ENCODE results near the gene TES.

TES gene

DNA sequence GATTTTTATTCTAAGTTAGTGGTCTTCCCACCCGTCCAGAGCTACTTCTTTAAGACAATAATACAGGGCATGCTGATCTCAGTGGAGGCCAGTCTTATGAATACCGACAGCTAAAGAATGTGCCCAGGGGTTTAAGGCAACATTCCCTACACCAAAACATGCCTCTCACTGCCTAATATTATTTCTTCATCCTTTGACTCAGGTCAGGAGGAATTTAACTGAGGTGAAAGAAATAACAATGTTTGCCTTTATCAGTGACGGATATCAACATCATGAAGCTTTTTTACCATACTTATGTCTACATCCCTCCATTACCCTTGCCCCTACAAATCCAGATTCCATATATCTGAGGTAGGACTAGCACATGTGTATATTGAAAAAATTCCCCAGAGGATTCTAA is 33.3 kb upstream of the TES start:
- H3K36me3 ChIP-seq (ENCODE audit: low read depth) = no peaks in the 10 kb centered on the region
- TF ChIP-seq, protein P1, sequence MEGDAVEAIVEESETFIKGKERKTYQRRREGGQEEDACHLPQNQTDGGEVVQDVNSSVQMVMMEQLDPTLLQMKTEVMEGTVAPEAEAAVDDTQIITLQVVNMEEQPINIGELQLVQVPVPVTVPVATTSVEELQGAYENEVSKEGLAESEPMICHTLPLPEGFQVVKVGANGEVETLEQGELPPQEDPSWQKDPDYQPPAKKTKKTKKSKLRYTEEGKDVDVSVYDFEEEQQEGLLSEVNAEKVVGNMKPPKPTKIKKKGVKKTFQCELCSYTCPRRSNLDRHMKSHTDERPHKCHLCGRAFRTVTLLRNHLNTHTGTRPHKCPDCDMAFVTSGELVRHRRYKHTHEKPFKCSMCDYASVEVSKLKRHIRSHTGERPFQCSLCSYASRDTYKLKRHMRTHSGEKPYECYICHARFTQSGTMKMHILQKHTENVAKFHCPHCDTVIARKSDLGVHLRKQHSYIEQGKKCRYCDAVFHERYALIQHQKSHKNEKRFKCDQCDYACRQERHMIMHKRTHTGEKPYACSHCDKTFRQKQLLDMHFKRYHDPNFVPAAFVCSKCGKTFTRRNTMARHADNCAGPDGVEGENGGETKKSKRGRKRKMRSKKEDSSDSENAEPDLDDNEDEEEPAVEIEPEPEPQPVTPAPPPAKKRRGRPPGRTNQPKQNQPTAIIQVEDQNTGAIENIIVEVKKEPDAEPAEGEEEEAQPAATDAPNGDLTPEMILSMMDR (IDR thresholded peaks at IDR 0.05; ENCODE audit: poor library complexity, severe bottlenecking) = no peak
- H3K27me3 ChIP-seq (ENCODE audit: insufficient read depth, poor library complexity, severe bottlenecking) = no peaks in the 10 kb centered on the region
- peaks cover 22% of the 10 kb centered on the region for H3K4me1 ChIP-seq (ENCODE audit: insufficient read depth, poor library complexity, severe bottlenecking)
- ATAC-seq (ENCODE audit: low read depth) = peak; percentile 94
- H3K4me3 ChIP-seq (ENCODE audit: severe bottlenecking) = no peak overlapping the region
- no peak for DNase-seq (ENCODE audit: low spot score)
- peak overlapping the region; percentile 58 for H3K27ac ChIP-seq (ENCODE audit: poor library complexity, severe bottlenecking)
- H3K9me3 ChIP-seq (ENCODE audit: severe bottlenecking) = no peaks in the 10 kb centered on the region

DNA sequence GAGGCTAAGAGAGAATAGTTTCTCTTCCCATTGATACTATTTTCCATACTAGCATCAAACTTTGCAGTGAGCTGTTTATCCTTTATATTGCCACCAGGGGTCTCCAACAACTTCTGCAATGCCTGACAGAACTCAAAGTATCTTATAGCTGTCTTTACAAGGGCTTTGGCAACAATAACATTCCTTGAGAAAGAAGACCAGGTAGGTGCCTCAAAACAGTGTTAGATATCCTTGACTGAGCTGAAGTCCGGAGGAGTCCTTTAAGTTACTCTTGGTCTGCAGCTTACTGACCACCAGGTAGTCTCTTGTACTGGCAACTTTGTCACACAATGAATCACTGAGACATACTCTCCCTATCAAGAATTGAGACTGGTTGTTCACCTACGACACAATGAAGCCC is 30.0 kb upstream of the TES start:
- H3K27ac ChIP-seq (ENCODE audit: poor library complexity, severe bottlenecking) = no peak overlapping the region
- peaks cover 8% of the 10 kb centered on the region for H3K9me3 ChIP-seq (ENCODE audit: severe bottlenecking)
- no peaks in the 10 kb centered on the region for H3K36me3 ChIP-seq (ENCODE audit: low read depth)
- H3K27me3 ChIP-seq (ENCODE audit: insufficient read depth, poor library complexity, severe bottlenecking) = no peaks in the 10 kb centered on the region
- H3K4me1 ChIP-seq (ENCODE audit: insufficient read depth, poor library complexity, severe bottlenecking) = peaks cover 15% of the 10 kb centered on the region
- TF ChIP-seq, protein P1 (IDR thresholded peaks at IDR 0.05; ENCODE audit: poor library complexity, severe bottlenecking) = peak; percentile 92
- DNase-seq (ENCODE audit: low spot score) (no peak), ATAC-seq (ENCODE audit: low read depth) (peak; percentile 54)
- no peak overlapping the region for H3K4me3 ChIP-seq (ENCODE audit: severe bottlenecking)

DNA sequence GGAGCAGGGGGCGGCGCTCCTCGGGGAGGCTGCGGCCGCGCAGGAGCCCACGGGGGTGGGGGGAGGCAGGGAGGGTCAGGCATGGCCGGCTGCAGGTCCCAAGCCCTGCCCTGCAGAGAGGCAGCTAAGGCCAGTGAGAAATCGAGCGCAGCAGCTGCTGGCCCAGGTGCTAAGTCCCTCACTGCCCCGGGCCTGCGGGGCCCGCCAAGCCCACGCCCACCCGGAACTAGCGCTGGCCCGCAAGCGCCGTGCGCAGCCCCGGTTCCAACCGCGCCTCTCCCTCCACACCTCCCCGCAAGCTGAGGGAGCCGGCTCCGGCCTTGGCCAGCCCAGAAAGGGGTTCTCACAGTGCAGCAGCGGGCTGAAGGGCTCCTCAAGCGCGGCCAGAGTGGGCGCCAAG is 28.3 kb upstream of the TES start:
- H3K27ac ChIP-seq (ENCODE audit: poor library complexity, severe bottlenecking) = no peak overlapping the region
- no peak for ATAC-seq (ENCODE audit: low read depth)
- H3K4me3 ChIP-seq (ENCODE audit: severe bottlenecking) = no peak overlapping the region
- no peak for DNase-seq (ENCODE audit: low spot score)
- H3K4me1 ChIP-seq (ENCODE audit: insufficient read depth, poor library complexity, severe bottlenecking) = peaks cover 6% of the 10 kb centered on the region
- H3K27me3 ChIP-seq (ENCODE audit: insufficient read depth, poor library complexity, severe bottlenecking) = no peaks in the 10 kb centered on the region
- TF ChIP-seq, protein P1 (IDR thresholded peaks at IDR 0.05; ENCODE audit: poor library complexity, severe bottlenecking) = no peak
- peaks cover 8% of the 10 kb centered on the region for H3K9me3 ChIP-seq (ENCODE audit: severe bottlenecking)
- H3K36me3 ChIP-seq (ENCODE audit: low read depth) = no peaks in the 10 kb centered on the region

DNA sequence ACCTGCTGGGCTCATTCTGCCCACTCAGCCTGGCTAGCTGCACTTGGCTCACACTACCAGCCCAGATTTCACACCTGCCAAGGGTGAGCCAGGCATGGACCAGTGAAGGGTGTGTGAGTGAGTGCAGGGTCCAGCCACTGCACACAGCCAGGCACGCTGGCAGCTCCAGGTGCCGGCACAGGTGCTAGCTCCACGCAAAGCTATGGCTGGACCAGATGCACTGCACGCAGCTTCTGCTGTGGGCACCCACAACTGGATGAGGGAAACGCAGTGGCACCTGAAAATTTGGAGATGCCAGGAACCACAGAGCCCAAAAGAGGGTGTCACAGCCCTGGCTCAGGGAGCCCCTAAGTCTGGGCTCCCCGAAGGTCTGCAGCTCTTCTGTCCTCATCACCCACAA is 24.9 kb upstream of the TES start:
- peak; percentile 35 for DNase-seq (ENCODE audit: low spot score)
- H3K9me3 ChIP-seq (ENCODE audit: severe bottlenecking) = peaks cover 8% of the 10 kb centered on the region
- TF ChIP-seq, protein P1 (IDR thresholded peaks at IDR 0.05; ENCODE audit: poor library complexity, severe bottlenecking) = no peak

DNA sequence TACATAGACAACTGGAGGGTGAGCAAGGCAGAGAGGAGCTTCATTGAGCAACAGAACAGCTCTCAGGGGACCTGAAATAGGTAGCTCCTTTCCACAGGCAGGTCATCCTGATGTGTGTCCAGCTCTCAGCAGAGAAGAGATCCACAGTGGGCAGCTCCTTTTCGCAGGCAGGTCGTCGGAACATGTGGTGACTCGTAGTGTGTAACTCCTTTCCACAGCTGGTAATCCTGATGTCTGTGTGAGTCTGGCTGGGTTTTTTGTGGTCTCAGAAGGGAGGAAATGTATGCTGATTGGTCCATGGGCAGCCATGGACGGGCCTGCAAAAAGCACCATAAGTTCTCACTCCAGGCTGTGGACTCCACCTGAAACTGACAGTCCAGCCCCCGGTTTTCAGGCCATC is 24.4 kb upstream of the TES start:
- Histone ChIP-seq H3K4me3 (ENCODE audit: severe bottlenecking) (no peak overlapping the region), H3K4me1 (ENCODE audit: insufficient read depth, poor library complexity, severe bottlenecking) (no peaks in the 10 kb centered on the region), H3K27ac (ENCODE audit: poor library complexity, severe bottlenecking) (no peak overlapping the region), H3K36me3 (ENCODE audit: low read depth) (no peaks in the 10 kb centered on the region), H3K9me3 (ENCODE audit: severe bottlenecking) (peaks cover 8% of the 10 kb centered on the region), H3K27me3 (ENCODE audit: insufficient read depth, poor library complexity, severe bottlenecking) (no peaks in the 10 kb centered on the region)
- ATAC-seq (ENCODE audit: low read depth) (0 out of 3 replicates have a peak, but pooled peaks have one; percentile 27), DNase-seq (ENCODE audit: low spot score) (no peak)
- TF ChIP-seq, protein P1 (IDR thresholded peaks at IDR 0.05; ENCODE audit: poor library complexity, severe bottlenecking) = no peak

More for the DNA sequence above, 24.9 kb upstream of the TES start:
- Histone ChIP-seq H3K27me3 (ENCODE audit: insufficient read depth, poor library complexity, severe bottlenecking) (no peaks in the 10 kb centered on the region), H3K4me3 (ENCODE audit: severe bottlenecking) (no peak overlapping the region), H3K27ac (ENCODE audit: poor library complexity, severe bottlenecking) (no peak overlapping the region), H3K36me3 (ENCODE audit: low read depth) (no peaks in the 10 kb centered on the region), H3K4me1 (ENCODE audit: insufficient read depth, poor library complexity, severe bottlenecking) (no peaks in the 10 kb centered on the region)
- ATAC-seq (ENCODE audit: low read depth) = no peak

Data from RWPE2 (cell line).